Measurements from ENCODE around the gene DBX1.

The DBX1 gene

DNA sequence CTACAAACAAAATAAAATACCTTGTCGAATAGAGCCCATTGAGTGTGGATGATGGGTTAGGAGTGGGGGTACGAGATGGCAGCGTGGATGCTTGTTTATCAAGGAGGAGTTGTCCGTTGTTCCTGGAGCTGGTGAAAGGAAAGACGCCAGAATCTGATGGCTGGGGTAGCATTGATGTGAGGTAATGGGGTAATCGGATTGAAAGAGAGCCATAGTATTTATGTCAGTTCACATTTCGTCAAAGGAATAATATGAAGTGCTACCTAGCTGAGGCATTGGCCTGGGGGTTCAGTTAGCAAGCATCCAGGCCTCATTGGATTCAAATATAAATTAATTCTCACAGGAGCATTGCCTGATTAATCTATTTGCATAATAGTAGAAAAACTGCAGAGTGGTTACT, 16.9 kb upstream of the DBX1 start:
- no peak for DNase-seq (ENCODE audit: low spot score)
- H3K27ac ChIP-seq = no peak overlapping the region
- H3K4me3 ChIP-seq = no peak overlapping the region
- TF ChIP-seq, protein P1, sequence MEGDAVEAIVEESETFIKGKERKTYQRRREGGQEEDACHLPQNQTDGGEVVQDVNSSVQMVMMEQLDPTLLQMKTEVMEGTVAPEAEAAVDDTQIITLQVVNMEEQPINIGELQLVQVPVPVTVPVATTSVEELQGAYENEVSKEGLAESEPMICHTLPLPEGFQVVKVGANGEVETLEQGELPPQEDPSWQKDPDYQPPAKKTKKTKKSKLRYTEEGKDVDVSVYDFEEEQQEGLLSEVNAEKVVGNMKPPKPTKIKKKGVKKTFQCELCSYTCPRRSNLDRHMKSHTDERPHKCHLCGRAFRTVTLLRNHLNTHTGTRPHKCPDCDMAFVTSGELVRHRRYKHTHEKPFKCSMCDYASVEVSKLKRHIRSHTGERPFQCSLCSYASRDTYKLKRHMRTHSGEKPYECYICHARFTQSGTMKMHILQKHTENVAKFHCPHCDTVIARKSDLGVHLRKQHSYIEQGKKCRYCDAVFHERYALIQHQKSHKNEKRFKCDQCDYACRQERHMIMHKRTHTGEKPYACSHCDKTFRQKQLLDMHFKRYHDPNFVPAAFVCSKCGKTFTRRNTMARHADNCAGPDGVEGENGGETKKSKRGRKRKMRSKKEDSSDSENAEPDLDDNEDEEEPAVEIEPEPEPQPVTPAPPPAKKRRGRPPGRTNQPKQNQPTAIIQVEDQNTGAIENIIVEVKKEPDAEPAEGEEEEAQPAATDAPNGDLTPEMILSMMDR (IDR thresholded peaks at IDR 0.05) = no peak

DNA sequence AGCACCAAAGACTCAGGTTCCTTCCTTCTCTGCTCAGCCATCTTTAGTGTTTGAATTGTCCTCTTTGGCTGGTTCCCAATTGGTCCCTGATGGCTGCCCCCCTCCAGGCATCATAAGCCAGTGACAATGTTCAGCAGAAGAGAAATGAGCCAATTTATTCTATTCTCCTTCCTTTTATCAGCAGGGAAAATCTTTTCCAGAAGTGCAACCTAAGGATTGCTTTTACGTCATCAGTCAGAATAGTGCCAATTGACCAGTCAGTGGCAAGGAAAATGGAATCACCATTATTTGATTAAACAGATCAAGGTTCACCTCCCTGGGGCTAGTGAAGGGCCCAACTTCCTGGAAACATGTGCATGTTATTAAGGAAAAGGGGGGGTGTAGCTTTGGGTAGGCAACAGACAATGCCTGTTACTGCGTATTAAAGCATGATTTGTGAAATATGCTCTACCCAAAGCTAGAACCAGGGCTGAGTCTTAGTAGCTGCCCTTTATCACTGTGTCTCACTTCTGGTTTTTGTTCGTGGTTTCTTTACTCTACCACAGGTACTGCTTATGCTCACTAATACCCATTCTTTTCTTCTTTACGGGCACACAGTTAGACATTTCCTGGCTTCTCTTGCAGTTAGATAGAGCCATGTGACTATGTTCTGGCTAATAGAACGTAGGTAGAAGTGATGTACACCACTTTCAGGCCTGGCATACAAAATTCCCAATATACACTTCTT, 12.6 kb upstream of the DBX1 start:
- DNase-seq (ENCODE audit: low spot score) = no peak
- Histone ChIP-seq H3K27ac (no peak overlapping the region), H3K4me3 (no peak overlapping the region)
- TF ChIP-seq, protein P1 (IDR thresholded peaks at IDR 0.05) = no peak

DNA sequence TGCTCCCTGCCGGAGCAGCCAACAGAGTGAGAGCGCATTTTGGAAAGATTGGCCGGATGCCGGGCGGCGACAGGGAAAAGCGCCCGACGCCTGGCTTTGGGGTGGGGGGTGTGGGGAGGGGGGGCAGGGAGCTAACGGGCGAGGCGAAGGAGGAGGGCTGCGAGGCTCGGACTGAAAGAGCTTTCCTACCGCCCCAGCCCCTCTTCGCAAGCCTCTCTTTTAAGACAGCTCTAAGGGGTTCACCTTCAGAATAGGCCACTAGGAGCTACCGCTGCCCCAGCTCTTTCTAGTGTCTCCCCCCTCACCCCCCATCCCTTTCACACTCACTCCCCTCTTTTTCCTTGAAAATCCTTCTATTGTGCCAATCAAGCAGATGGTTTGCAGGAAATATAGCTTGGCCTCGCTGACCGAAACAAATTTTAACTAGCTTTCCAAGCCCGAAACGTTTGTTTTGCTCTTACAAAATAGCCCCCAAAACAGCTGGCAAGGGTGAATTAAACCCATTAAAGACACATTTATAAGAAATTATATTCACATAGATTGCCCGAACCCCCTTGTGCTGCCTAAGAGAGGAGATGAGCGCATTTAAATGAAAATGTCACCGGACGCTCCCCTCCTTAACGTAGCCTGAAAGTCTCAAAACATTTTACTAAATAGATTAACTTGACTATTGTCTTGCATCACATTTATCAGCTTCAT, 3.7 kb upstream of the DBX1 start:
- no peak for DNase-seq (ENCODE audit: low spot score)
- Histone ChIP-seq H3K27ac (no peak overlapping the region), H3K4me3 (peak overlapping the region; percentile 68)
- TF ChIP-seq, protein P1 (IDR thresholded peaks at IDR 0.05) = no peak

DNA sequence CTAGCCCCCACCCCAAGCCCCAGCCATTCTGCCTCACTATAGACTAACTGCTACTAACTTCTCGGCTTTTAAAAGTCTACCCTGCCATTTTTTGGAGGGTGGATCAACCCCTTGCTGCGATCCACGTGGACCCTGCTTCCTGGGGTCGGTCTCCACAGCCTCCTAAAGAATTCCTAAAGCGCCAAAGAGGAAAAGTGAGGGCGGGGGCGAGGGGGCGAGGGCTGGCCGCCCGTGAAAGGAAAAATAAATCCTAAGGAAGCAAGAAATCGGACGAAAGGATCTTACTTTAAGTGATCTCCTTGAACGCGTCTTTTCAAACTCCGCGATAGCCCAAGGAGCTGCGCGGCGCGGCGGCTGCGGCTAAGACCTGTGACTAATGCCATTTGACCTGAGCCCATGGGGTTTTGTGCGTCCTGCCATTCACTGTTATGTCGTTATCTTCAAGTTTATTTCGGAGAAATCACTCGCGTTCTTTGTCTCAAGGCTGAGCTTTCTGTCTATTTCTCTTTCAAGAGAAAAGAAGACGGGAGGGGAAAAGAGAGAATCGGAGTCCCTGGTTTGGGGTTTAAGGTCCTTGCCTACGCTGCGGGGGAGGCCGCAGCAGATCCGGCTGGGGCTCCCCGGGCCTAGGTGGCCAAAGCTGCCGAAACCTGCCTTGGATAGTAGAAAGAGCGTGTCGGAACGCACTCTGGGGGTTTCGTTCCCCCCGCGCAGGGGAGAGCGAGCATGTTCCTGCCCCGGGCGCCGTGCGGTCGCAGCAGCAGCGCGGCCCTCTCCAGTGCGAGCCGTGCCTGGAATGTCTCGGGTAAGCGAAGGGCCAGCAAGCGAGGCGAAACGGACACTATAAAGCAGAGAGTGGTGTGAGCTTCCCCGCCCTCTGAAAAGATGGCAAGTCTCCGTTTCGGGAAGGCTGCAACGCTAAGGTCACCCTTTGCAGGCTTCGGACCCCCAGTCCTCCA, 2.8 kb upstream of the DBX1 start:
- TF ChIP-seq, protein P1 (IDR thresholded peaks at IDR 0.05) = no peak
- Histone ChIP-seq H3K27ac (no peak overlapping the region), H3K4me3 (peak overlapping the region; percentile 68)
- DNase-seq (ENCODE audit: low spot score) = no peak

DNA sequence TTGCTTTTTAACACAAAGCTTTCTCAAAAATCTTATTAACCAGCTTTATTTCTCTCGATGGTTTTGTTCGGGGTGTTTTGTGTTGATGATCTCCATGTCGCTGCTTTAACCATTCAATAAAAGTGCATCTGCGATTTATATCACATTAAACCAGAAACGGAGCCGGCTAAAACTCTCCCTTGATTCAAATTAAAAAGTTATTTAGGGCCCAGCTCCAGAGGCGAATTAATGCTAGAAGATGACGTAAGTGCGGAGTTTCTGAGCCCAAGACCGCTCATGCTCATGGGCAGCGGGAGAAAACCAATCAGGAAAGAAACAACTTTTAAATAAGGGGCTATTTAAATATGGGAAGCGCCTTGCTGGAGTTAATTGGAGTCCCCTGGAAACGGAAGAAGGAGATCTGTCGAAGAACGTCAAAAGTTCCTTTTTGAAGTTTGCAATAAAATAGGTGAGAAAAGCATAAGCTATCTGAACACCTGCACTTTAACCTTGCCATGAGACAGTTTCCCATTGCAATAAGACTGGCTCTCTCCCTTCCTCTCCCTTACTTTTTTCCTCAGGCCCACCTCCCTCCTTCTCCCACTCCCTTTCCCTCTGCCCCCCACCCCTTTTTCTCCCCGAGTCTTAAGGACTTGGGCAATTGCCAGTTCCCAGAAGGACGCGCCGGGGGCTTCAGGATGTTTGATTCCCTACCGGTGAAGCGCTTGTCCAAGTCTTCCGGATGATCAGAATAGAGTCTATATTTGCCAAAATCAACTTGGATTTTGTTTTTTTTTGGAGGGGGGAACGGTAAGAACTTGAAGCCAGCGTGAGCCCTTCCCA, 1.9 kb upstream of the DBX1 start:
- Histone ChIP-seq H3K27ac (no peak overlapping the region), H3K4me3 (no peak overlapping the region)
- no peak for DNase-seq (ENCODE audit: low spot score)

More for the DNA sequence above, 1.9 kb upstream of the DBX1 start:
- TF ChIP-seq, protein P1 (IDR thresholded peaks at IDR 0.05) = no peak

Measured in coronary artery (tissue), 2 donors.